DOHH2 (cell line): ENCODE data around the gene RTN4IP1.

Source experiments
- H3F3A ChIP-seq: fragments of 200-600 bp; sonication (generic), shearing (Covaris generic); 2 replicates; pipeline ENCODE4 v1.6.0; 2016; ENCODE audit warnings: antibody characterized with exemption, mild to moderate bottlenecking; ENCODE audit not compliant: control insufficient read depth, insufficient read depth
- H3K27ac ChIP-seq: fragments of 200-600 bp; sonication (generic); 2 replicates; pipeline ENCODE4 v1.5.1; 2014; ENCODE audit warnings: low read depth, mild to moderate bottlenecking, low read length, moderate library complexity
- H3K27me3 ChIP-seq: fragments of 200-600 bp; sonication (generic); 2 replicates; pipeline ENCODE4 v1.6.1; 2014; ENCODE audit warnings: mild to moderate bottlenecking, low read length, mixed read lengths; ENCODE audit not compliant: control insufficient read depth
- H3K36me3 ChIP-seq: fragments of 200-600 bp; sonication (generic); 2 replicates; pipeline ENCODE4 v1.6.1; 2014; ENCODE audit warnings: mild to moderate bottlenecking, low read length, moderate library complexity, mixed read lengths; ENCODE audit not compliant: control insufficient read depth
- H3K4me1 ChIP-seq: fragments of 200-600 bp; sonication (generic); 2 replicates; pipeline ENCODE4 v1.6.1; 2014; ENCODE audit warnings: mild to moderate bottlenecking, low read length, mixed read lengths; ENCODE audit not compliant: control insufficient read depth
- H3K4me2 ChIP-seq: fragments of 200-600 bp; sonication (generic); 2 replicates; pipeline ENCODE4 v1.6.0; 2014; ENCODE audit warnings: mild to moderate bottlenecking, low read length, moderate library complexity
- H3K4me3 ChIP-seq: fragments of 200-600 bp; sonication (generic); 2 replicates; pipeline ENCODE4 v1.5.1; 2014; ENCODE audit warnings: mild to moderate bottlenecking, low read length, mixed read lengths
- H3K79me2 ChIP-seq: fragments of 200-600 bp; sonication (generic); 2 replicates; pipeline ENCODE4 v1.6.1; 2014; ENCODE audit warnings: mild to moderate bottlenecking, low read length, mixed read lengths; ENCODE audit not compliant: control insufficient read depth
- H3K9me2 ChIP-seq: fragments of 200-600 bp; sonication (generic); replicated peaks from 2 replicates; pipeline ENCODE4 v1.6.1; 2014; ENCODE audit warnings: mild to moderate bottlenecking, low read length, mixed read lengths; ENCODE audit not compliant: control insufficient read depth
- H3K9me3 ChIP-seq: fragments of 200-600 bp; sonication (generic); 2 replicates; pipeline ENCODE4 v1.6.1; 2014; ENCODE audit warnings: antibody characterized with exemption, low read length, mixed read lengths; ENCODE audit not compliant: control insufficient read depth, insufficient read depth
- H4K20me1 ChIP-seq: fragments of 200-600 bp; sonication (generic); 2 replicates; pipeline ENCODE4 v1.6.0; 2014; ENCODE audit warnings: low read depth, mild to moderate bottlenecking, antibody characterized with exemption, low read length, moderate library complexity; ENCODE audit not compliant: control insufficient read depth, insufficient read depth
- EZH2phosphoT487 ChIP-seq: fragments of 200-600 bp; sonication (generic); IDR thresholded peaks from 2 replicates; pipeline ENCODE4 v1.6.1; 2017; ENCODE audit warnings: borderline replicate concordance, mild to moderate bottlenecking, antibody characterized with exemption, low read length, moderate library complexity, mixed read lengths
- TF ChIP-seq, protein P1 (sequence below): fragments of 200-600 bp; sonication (generic); IDR thresholded peaks from one replicate; pipeline ENCODE4 v1.5.1; 2014; ENCODE audit warnings: antibody characterized with exemption, mild to moderate bottlenecking, low read depth, low read length; ENCODE audit not compliant: poor library complexity, severe bottlenecking

Gene RTN4IP1

DNA sequence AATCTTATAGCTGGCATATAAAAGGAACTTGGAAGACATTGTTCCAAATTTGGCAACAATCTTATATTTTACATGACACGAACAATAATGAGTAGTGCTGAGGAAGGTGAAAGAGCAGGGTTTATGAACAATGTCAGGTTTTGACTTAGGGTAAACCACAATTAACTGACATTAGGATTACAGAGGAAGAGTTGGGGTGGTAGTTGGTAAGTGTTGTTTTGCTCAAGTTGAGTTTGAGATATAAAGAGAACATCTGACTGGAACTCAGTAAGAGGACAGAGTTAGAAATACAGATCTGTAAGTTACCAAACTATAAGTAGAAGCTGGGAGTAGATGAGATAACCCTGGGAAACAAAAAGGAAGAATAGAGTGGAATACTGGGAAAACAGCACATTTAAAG is 15.1 kb downstream of the RTN4IP1 start:
- H4K20me1 ChIP-seq: no peaks in the 10 kb centered on the region
- H3K4me2 ChIP-seq: peak overlapping the region; percentile 29; the same call in 1 of the 2 replicates
- TF ChIP-seq EZH2phosphoT487: no peak
- TF ChIP-seq, protein P1, sequence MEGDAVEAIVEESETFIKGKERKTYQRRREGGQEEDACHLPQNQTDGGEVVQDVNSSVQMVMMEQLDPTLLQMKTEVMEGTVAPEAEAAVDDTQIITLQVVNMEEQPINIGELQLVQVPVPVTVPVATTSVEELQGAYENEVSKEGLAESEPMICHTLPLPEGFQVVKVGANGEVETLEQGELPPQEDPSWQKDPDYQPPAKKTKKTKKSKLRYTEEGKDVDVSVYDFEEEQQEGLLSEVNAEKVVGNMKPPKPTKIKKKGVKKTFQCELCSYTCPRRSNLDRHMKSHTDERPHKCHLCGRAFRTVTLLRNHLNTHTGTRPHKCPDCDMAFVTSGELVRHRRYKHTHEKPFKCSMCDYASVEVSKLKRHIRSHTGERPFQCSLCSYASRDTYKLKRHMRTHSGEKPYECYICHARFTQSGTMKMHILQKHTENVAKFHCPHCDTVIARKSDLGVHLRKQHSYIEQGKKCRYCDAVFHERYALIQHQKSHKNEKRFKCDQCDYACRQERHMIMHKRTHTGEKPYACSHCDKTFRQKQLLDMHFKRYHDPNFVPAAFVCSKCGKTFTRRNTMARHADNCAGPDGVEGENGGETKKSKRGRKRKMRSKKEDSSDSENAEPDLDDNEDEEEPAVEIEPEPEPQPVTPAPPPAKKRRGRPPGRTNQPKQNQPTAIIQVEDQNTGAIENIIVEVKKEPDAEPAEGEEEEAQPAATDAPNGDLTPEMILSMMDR: no peak
- H3K4me1 ChIP-seq: peaks cover 48% of the 10 kb centered on the region
- H3K27ac ChIP-seq: no peak overlapping the region
- no peak overlapping the region; the same call in 1 of the 2 replicates for H3K4me3 ChIP-seq
- no peaks in the 10 kb centered on the region for H3K27me3 ChIP-seq
- H3K36me3 ChIP-seq: peaks cover 53% of the 10 kb centered on the region
- no peaks in the 10 kb centered on the region for H3K9me3 ChIP-seq
- H3K9me2 ChIP-seq: no peaks in the 10 kb centered on the region
- no peaks in the 10 kb centered on the region for H3F3A ChIP-seq
- H3K79me2 ChIP-seq: no peaks in the 10 kb centered on the region

DNA sequence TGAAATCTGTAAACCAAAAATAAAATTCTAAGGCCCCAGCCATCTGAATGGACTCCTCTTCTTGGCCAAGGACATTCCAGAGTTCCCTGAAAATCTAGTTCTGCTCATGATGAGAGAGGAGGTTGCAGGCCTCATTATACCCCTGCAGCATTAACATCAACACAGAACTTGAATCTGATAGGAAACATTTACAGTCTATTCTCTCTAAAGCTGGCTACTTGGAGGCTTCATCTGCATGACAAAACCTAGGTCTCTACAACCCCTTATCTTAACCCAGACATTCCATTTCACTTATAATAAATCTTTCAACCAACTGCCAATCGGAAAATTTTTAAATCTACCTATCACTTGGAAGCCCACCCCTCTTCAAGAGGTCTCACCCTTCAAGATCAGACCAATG is 15.7 kb downstream of the RTN4IP1 start:
- H3K4me1 ChIP-seq: peaks cover 54% of the 10 kb centered on the region
- TF ChIP-seq, protein P1: no peak
- no peak for TF ChIP-seq EZH2phosphoT487
- H3K27me3 ChIP-seq: no peaks in the 10 kb centered on the region
- H3K36me3 ChIP-seq: peaks cover 52% of the 10 kb centered on the region
- H4K20me1 ChIP-seq: no peaks in the 10 kb centered on the region
- no peaks in the 10 kb centered on the region for H3K79me2 ChIP-seq
- no peaks in the 10 kb centered on the region for H3F3A ChIP-seq
- H3K4me2 ChIP-seq: no peak overlapping the region
- H3K4me3 ChIP-seq: no peak overlapping the region
- no peaks in the 10 kb centered on the region for H3K9me2 ChIP-seq
- no peak overlapping the region for H3K27ac ChIP-seq
- no peaks in the 10 kb centered on the region for H3K9me3 ChIP-seq

DNA sequence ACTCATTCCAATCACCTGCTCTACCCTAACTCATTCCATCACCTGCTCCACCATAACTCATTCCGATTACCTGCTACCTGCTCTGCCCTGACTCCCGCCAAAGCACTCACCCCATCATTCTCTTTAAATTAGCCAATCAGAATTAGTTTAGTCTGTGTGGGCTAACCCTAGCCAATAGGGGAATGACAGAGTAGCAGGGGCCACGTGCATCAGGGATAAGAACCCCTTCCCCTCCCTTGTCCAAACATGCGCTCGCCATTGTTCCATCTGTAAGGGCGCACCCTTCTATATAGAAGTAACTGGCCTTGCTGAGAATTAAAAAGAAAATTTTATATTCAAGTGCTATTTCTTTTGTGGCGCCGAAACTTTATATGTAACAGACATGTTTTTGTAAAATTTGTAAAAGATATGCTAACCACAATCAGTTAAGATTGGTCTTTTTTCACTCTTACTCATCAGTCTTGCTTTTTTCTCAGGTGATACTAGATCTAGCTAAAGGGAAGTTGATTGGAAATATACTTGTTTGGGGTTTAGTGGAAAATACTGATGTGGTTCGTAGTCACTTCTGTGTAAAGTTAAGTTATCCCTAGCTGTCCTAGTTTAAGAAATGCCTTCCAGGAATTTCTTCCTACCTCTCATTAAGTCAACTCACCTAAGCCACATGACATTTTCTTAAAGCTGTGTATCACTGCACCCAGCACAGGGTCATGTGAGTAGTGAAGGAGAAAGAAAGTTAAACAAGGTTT is 16.5 kb downstream of the RTN4IP1 start:
- Histone ChIP-seq H3K4me2 (no peak overlapping the region), H3K9me2 (no peaks in the 10 kb centered on the region), H3K36me3 (peaks cover 49% of the 10 kb centered on the region), H3K4me3 (no peak overlapping the region), H3F3A (no peaks in the 10 kb centered on the region), H4K20me1 (no peaks in the 10 kb centered on the region), H3K4me1 (peaks cover 58% of the 10 kb centered on the region), H3K79me2 (no peaks in the 10 kb centered on the region), H3K27ac (no peak overlapping the region), H3K9me3 (no peaks in the 10 kb centered on the region), H3K27me3 (no peaks in the 10 kb centered on the region)
- TF ChIP-seq, protein P1: no peak
- TF ChIP-seq EZH2phosphoT487: no peak
